Endothelial cell (in vitro differentiated cells): Measurements from ENCODE around the gene DSC1. TPM values are rescaled to one million over a fixed set of nuclear protein-coding genes. Genes with fewer than 3 reads are reported as not detected.
"Not testable (repeated sequence)": the region's sequence is repeated elsewhere in the genome, so short reads cannot be mapped to it uniquely, and the experiment has no call there.

ENCODE experiments used
- DNase-seq: peaks from one replicate; pipeline ENCODE4 v3.0.0; 2021; ENCODE audit warnings: low spot score
- H3K27ac Mint-ChIP-seq: one replicate; pipeline ENCODE4 v1.8.0; 2021; ENCODE audit warnings: mixed read lengths, inconsistent platforms; ENCODE audit not compliant: unreplicated experiment
- H3K27me3 Mint-ChIP-seq: one replicate; pipeline ENCODE4 v1.8.0; 2021; ENCODE audit warnings: mild to moderate bottlenecking, moderate library complexity, mixed read lengths, inconsistent platforms; ENCODE audit not compliant: unreplicated experiment
- H3K36me3 Mint-ChIP-seq: one replicate; pipeline ENCODE4 v1.8.0; 2021; ENCODE audit warnings: mild to moderate bottlenecking, low read depth, mixed read lengths, inconsistent platforms; ENCODE audit not compliant: unreplicated experiment
- H3K4me1 Mint-ChIP-seq: one replicate; pipeline ENCODE4 v1.8.0; 2021; ENCODE audit warnings: mild to moderate bottlenecking, mixed read lengths, inconsistent platforms; ENCODE audit not compliant: unreplicated experiment
- H3K4me3 Mint-ChIP-seq: one replicate; pipeline ENCODE4 v1.8.0; 2021; ENCODE audit warnings: mild to moderate bottlenecking, mixed read lengths, inconsistent platforms; ENCODE audit not compliant: unreplicated experiment
- H3K9me3 Mint-ChIP-seq: one replicate; pipeline ENCODE4 v1.8.0; 2021; ENCODE audit warnings: mixed read lengths, inconsistent platforms; ENCODE audit not compliant: unreplicated experiment
- CTCF ChIP-seq: fragments of 200-600 bp; sonication (generic); IDR thresholded peaks from one replicate; pipeline ENCODE4 v1.5.0; 2021; ENCODE audit warnings: antibody characterized with exemption; ENCODE audit not compliant: unreplicated experiment
- total RNA-seq: library from RNA; stranded (reverse); fragmentation: NEBNext Ultra II Directional; extraction: Animal tissue kit (Norgen Biotek cat#: 25700); gene quantifications from one replicate; pipeline ENCODE4 v1.2.1, GENCODE V29; 2021; ENCODE audit not compliant: unreplicated experiment

DSC1 gene
- total RNA-seq, 1 donor from 2014 or later = not detected

- peaks cover 4% of the 10 kb centered on the region for H3K4me1 Mint-ChIP-seq
- no peaks in the 10 kb centered on the region for H3K9me3 Mint-ChIP-seq
- H3K4me3 Mint-ChIP-seq = no peak overlapping the region
- H3K27ac Mint-ChIP-seq = no peak overlapping the region
- TF ChIP-seq CTCF = no peak
- no peak for DNase-seq
- no peaks in the 10 kb centered on the region for H3K36me3 Mint-ChIP-seq
- no peaks in the 10 kb centered on the region for H3K27me3 Mint-ChIP-seq
Observed at GRCh38 chr18:31192086-31192776, 29.6 kb upstream of the DSC1 start.

- no peak for TF ChIP-seq CTCF
- no peaks in the 10 kb centered on the region for H3K27me3 Mint-ChIP-seq
- DNase-seq = no peak
- H3K27ac Mint-ChIP-seq = no peak overlapping the region
- no peaks in the 10 kb centered on the region for H3K36me3 Mint-ChIP-seq
- H3K4me3 Mint-ChIP-seq = no peak overlapping the region
- peaks cover 4% of the 10 kb centered on the region for H3K4me1 Mint-ChIP-seq
- H3K9me3 Mint-ChIP-seq = no peaks in the 10 kb centered on the region
Observed at GRCh38 chr18:31190919-31191318, 28.3 kb upstream of the DSC1 start.

- H3K27ac Mint-ChIP-seq = no peak overlapping the region
- H3K4me3 Mint-ChIP-seq = no peak overlapping the region
- no peak for TF ChIP-seq CTCF
- no peaks in the 10 kb centered on the region for H3K27me3 Mint-ChIP-seq
- DNase-seq = no peak
- no peaks in the 10 kb centered on the region for H3K9me3 Mint-ChIP-seq
- no peaks in the 10 kb centered on the region for H3K36me3 Mint-ChIP-seq
- peaks cover 4% of the 10 kb centered on the region for H3K4me1 Mint-ChIP-seq
Observed at GRCh38 chr18:31189757-31190156, 27.1 kb upstream of the DSC1 start.

GRCh38 chr18:31185186-31185950 lies 22.7 kb upstream of the DSC1 start:
- Mint-ChIP-seq H3K27me3 (peaks cover 1% of the 10 kb centered on the region), H3K36me3 (no peaks in the 10 kb centered on the region), H3K27ac (no peak overlapping the region), H3K9me3 (no peaks in the 10 kb centered on the region), H3K4me1 (no peaks in the 10 kb centered on the region), H3K4me3 (no peak overlapping the region)
- no peak for TF ChIP-seq CTCF
- DNase-seq = no peak

- DNase-seq = no peak
- Mint-ChIP-seq H3K9me3 (no peaks in the 10 kb centered on the region), H3K36me3 (no peaks in the 10 kb centered on the region), H3K4me3 (no peak overlapping the region), H3K27ac (no peak overlapping the region), H3K27me3 (peaks cover 1% of the 10 kb centered on the region), H3K4me1 (no peaks in the 10 kb centered on the region)
- no peak for TF ChIP-seq CTCF
Observed at GRCh38 chr18:31183302-31183701, 20.6 kb upstream of the DSC1 start.

- not testable (repeated sequence) for H3K4me1 Mint-ChIP-seq, H3K27ac Mint-ChIP-seq, H3K4me3 Mint-ChIP-seq, H3K27me3 Mint-ChIP-seq, H3K9me3 Mint-ChIP-seq, DNase-seq, H3K36me3 Mint-ChIP-seq
Observed at GRCh38 chr18:31177369-31177768, 14.7 kb upstream of the DSC1 start.
